ENCODE results near the gene SIRPG.

DNA sequence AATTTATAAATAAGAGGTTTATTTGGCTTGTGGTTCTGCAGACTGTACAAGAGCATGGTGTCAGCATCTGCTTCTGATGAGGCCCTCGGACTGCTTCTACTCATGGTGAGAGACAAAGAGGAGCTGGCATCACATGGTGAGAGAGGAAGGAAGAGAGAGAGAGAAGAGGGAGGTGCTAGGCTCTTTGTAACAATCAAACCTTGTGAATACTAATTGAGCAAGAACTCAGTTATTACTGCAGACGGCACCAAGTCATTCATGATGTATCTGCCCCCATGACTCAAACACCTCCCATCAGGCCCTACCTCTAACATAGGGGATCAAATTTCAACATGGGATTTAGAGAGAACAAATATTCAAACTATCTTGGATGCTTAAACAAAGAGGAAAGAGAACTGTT is 6.3 kb upstream of the SIRPG start:
- TF ChIP-seq, protein P1, sequence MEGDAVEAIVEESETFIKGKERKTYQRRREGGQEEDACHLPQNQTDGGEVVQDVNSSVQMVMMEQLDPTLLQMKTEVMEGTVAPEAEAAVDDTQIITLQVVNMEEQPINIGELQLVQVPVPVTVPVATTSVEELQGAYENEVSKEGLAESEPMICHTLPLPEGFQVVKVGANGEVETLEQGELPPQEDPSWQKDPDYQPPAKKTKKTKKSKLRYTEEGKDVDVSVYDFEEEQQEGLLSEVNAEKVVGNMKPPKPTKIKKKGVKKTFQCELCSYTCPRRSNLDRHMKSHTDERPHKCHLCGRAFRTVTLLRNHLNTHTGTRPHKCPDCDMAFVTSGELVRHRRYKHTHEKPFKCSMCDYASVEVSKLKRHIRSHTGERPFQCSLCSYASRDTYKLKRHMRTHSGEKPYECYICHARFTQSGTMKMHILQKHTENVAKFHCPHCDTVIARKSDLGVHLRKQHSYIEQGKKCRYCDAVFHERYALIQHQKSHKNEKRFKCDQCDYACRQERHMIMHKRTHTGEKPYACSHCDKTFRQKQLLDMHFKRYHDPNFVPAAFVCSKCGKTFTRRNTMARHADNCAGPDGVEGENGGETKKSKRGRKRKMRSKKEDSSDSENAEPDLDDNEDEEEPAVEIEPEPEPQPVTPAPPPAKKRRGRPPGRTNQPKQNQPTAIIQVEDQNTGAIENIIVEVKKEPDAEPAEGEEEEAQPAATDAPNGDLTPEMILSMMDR (conservative IDR thresholded peaks at IDR 0.05 in 1 of 2, IDR thresholded peaks at IDR 0.05 in 1 of 2; ENCODE audit: extremely low read depth in 1 of 2, insufficient read depth in 1 of 2, low read depth in 1 of 2, low read length in 2 of 2) = no peak
- TF ChIP-seq EZH2 (IDR thresholded peaks at IDR 0.05; ENCODE audit: borderline replicate concordance, low read length) = no peak
